GM12891 (cell line): ENCODE measurements around the gene KRT6A.
"Not testable (repeated sequence)": the region's sequence is repeated elsewhere in the genome, so short reads cannot be mapped to it uniquely, and the experiment has no call there.

Source experiments
- DNase-seq: peaks from one replicate; pipeline ENCODE4 v3.0.0; 2011; ENCODE audit warnings: low spot score; ENCODE audit not compliant: insufficient read length
- FAIRE-seq: peaks from 2 replicates; lab custom pipeline; 2011; peaks lifted over from hg19 to GRCh38; lab: Jason Lieb, UNC
- PAX5 ChIP-seq: IDR thresholded peaks from 2 replicates; pipeline ENCODE4 v1.6.1; 2011; ENCODE audit warnings: low read length, moderate library complexity, mild to moderate bottlenecking; ENCODE audit not compliant: insufficient read depth, severe bottlenecking
- POLR2A ChIP-seq: IDR thresholded peaks from 2 replicates; pipeline ENCODE4 v1.6.1; 2011; ENCODE audit warnings: low read depth, low read length, control low read depth
- POLR2AphosphoS5 ChIP-seq: IDR thresholded peaks from 2 replicates; pipeline ENCODE4 v1.6.1; 2011; ENCODE audit warnings: low read depth, low read length, control low read depth
- POU2F2 ChIP-seq: IDR thresholded peaks from 2 replicates; pipeline ENCODE4 v1.6.1; 2011; ENCODE audit warnings: low read depth, mild to moderate bottlenecking, control low read depth, low read length, moderate library complexity
- SPI1 ChIP-seq: IDR thresholded peaks from 2 replicates; pipeline ENCODE4 v1.6.1; 2011; ENCODE audit warnings: low read depth, low read length, control low read depth
- TAF1 ChIP-seq: IDR thresholded peaks from 2 replicates; pipeline ENCODE4 v1.6.1; 2011; ENCODE audit warnings: low read depth, low read length, control low read depth

Gene KRT6A

DNA sequence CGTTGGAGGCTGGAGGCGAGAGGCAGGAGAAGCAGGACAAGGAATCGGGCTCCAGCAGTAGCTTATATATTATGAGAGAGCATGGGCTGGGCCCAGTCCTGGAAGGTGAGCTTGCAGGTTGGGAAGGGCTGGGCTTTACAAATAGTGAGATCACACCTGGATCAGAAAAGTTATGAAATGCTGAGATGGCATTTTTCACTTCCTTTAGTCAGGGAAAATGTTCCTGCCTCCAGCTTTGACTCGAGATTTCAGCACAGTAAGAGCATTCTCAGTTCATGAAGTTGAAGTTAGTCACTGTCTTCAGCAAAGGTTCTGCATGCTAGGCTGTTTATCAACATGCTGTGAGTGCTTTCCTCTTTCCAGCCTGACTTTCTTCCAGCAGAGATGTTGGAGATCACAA, 19.3 kb downstream of the KRT6A start, which contains the start of gene KRT6C:
KRT6C (minus strand) TSS at position 38 of the 400 bp plus-strand sequence. CDS start 68 bp downstream, outside the sequence.
- TF ChIP-seq SPI1 = no peak
- no peak for TF ChIP-seq TAF1
- no peak for TF ChIP-seq PAX5
- no peak for TF ChIP-seq POU2F2
- no peak for TF ChIP-seq POLR2A
- no peak for TF ChIP-seq POLR2AphosphoS5
- FAIRE-seq (no peak), DNase-seq (no peak)

GRCh38 chr12:52469853-52470252, 23.2 kb downstream of the KRT6A start:
- DNase-seq (no peak), FAIRE-seq (no peak)
- TF ChIP-seq PAX5 = no peak
- TF ChIP-seq POU2F2 = no peak
- TF ChIP-seq POLR2A = no peak
- TF ChIP-seq SPI1 = no peak
- TF ChIP-seq TAF1 = no peak
- TF ChIP-seq POLR2AphosphoS5 = no peak

GRCh38 chr12:52464897-52465296, 28.2 kb downstream of the KRT6A start:
- TF ChIP-seq POLR2A (no peak), SPI1 (no peak), POLR2AphosphoS5 (no peak), TAF1 (no peak)
- DNase-seq (no peak), FAIRE-seq (no peak)

- no peak for FAIRE-seq
- DNase-seq = no peak
- no peak for TF ChIP-seq PAX5
- TF ChIP-seq POLR2AphosphoS5 = no peak
- no peak for TF ChIP-seq SPI1
- no peak for TF ChIP-seq POU2F2
- TF ChIP-seq POLR2A = no peak
- no peak for TF ChIP-seq TAF1
Observed at GRCh38 chr12:52461693-52462092, 31.4 kb downstream of the KRT6A start.

- TF ChIP-seq PAX5 = no peak
- TF ChIP-seq POLR2AphosphoS5 = no peak
- TF ChIP-seq TAF1 = no peak
- TF ChIP-seq SPI1 = no peak
- TF ChIP-seq POLR2A = no peak
- no peak for TF ChIP-seq POU2F2
- DNase-seq (no peak), FAIRE-seq (no peak)
Observed at GRCh38 chr12:52458861-52459260, 34.2 kb downstream of the KRT6A start.

DNA sequence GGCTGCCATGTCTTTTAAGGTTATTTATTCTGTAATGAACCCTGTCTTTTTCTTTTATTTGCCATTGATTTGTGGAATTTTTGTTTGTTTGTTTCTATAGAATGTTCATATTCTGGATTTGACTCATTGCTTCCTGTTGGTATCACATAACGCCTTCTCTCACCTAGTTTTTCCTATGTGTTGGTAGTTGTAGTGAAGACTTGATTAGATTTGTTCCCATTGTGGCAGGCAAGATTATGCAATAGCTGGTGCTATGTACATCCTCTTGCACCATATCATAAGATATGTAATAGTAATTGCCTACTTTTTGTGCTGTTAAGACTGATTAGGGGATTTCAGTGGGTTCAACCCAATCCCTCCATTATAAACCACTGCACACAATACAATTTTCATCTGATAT, 37.2 kb downstream of the KRT6A start:
- DNase-seq (no peak), FAIRE-seq (no peak)
- TF ChIP-seq TAF1 = no peak
- no peak for TF ChIP-seq POLR2A
- no peak for TF ChIP-seq POLR2AphosphoS5
- no peak for TF ChIP-seq POU2F2
- no peak for TF ChIP-seq PAX5
- TF ChIP-seq SPI1 = no peak

DNA sequence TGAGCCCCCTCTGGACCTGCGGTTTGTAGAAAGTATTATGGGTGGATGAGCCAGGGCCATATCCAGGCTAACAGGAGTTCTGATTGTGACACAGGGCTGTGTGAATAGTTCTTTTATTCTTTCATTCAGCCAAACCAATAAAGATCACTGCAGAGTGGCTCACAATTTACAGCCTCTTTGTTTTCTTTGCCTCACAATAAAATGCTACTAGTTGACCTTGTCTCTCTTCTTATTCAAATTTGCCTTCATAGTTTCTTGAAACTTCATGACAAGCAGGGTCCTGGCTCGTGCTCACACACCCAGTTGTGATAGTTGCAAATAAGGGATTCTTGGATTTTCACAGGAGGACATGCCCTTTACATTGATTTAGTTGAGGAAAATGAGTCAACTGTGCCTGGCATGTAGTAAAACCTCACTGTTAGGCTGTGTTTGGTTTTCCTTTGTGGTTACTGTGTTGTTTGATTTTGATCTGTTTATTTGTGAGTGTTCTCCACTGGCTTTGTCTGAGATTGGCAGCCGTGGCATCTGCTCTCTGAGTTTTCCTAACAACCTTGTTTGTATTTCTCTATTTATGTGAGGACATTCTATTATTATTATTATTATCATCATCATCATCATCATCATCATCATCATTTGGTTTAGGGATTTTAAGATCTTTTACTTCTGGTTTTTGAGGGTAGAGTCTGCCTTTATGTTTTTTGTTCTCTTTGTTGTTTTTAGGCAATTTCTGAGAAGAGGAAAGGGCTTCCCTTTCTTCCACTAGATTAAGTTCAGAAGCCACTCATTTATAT, 38.5 kb downstream of the KRT6A start:
- DNase-seq (no peak), FAIRE-seq (no peak)
- TF ChIP-seq PAX5 (no peak), POLR2AphosphoS5 (no peak), POLR2A (no peak), POU2F2 (no peak), TAF1 (no peak), SPI1 (no peak)

GRCh38 chr12:52452101-52452500, 41.0 kb downstream of the KRT6A start, which contains the start of gene KRT6B:
Gene KRT6B (minus strand): TSS chr12:52452146. CDS start chr12:52452078, 68 bp downstream.
- no peak for TF ChIP-seq POU2F2
- no peak for TF ChIP-seq PAX5
- FAIRE-seq (no peak), DNase-seq (no peak)

GRCh38 chr12:52448228-52448627, 44.8 kb downstream of the KRT6A start:
- FAIRE-seq (no peak), DNase-seq (no peak)
- TF ChIP-seq POLR2AphosphoS5 = no peak
- TF ChIP-seq TAF1 = no peak
- no peak for TF ChIP-seq POU2F2
- TF ChIP-seq SPI1 = no peak
- TF ChIP-seq POLR2A = no peak
- TF ChIP-seq PAX5 = no peak

GRCh38 chr12:52447196-52447595, 45.9 kb downstream of the KRT6A start:
- not testable (repeated sequence) for FAIRE-seq, DNase-seq

DNA sequence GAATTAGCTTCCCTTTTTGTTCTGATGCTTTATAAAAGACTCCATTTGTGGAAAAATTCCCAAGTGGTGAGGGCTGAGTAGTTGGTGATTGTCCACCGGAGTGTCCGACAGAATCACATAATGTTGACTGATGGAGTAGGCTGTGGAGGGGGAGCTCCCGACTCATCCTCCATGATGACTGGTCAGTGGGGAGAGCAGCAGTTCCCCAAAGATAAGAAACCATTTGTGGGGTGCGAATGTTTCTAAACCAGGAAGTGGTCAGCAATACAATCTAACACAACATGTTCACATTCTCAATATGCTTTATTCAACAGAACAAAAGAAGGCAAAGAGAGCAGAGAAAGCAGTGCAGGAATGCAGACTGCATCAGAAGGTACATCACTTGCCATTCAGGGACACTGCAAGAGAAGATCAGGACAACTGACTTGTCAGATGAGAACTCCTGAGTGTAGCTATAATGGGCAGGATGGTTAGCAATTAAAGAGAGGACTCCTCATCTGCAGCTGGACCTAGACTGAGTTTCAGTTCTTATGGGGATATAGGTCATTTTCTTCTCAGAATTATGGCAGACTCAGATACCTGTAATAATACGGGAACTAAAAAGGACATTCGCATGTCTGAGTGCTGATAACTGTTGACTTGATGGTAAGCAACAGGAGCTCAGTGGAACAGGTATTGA, 46.6 kb downstream of the KRT6A start:
- no peak for TF ChIP-seq TAF1
- no peak for TF ChIP-seq POLR2AphosphoS5
- no peak for TF ChIP-seq POLR2A
- no peak for TF ChIP-seq SPI1
- DNase-seq (no peak), FAIRE-seq (no peak)
